GM19238 (cell line): ENCODE measurements around the gene PPIG.
"Not testable (repeated sequence)": the region's sequence is repeated elsewhere in the genome, so short reads cannot be mapped to it uniquely, and the experiment has no call there.

Experiments
- DNase-seq: peaks from one replicate; pipeline ENCODE4 v3.0.0; 2011; ENCODE audit warnings: low spot score; ENCODE audit not compliant: insufficient read length

PPIG gene

DNA sequence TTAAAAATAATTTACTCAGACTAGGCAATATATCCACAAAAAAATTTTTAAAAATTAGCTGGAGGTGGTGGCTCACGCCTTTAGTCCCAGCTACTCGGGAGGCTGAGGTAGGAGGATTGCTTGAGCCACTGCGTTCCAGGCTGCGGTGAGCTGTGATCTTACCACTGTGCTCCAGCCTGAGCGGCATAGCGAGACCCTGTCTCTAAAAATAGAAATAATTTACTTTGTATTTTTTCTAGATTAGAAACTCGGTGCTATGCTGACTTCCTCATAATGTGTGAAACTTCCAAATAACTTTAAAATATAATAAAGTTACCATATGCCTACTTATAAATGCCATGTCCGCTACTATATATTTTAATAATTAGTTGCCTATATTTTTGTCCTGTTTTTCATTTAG is 6.7 kb downstream of the PPIG start:
- no peak for DNase-seq

DNA sequence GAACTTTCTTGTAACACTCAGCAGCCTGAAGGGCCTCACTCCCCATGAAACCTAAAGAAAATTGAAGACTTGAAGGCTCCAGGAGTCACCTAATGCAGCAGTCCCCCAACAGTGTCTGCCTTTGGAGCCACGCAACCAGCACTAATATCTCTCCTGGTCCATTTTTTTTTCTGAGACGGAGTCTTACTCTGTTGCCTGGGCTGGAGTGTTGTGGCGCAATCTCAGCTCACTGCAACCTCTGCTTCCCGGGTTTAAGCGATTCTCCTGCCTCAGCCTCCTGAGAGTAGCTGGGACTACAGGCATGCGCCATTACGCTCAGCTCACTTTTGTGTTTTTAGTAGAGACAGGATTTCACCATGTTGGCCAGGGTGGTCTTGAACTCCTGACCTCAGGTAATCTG is 12.4 kb downstream of the PPIG start:
- DNase-seq, result not testable (repeated sequence)

DNA sequence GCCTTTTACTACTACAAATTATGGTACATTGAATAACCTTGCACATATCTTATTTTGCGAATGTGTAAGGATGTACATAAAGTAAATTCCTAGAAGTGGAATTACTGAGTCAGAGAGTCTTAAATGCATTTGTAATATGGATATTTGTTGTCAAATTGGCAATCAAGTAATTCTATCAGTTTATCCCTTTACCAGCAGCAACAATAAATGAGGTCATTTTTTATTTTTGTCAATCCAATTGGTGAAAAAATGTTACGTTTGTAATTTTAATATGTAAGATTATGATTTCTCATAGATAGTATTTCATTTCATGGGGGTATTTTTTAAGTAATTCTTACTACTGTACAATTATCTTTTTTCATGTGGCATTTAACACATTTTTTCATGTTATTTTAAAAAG is 14.8 kb downstream of the PPIG start:
- no peak for DNase-seq

DNA sequence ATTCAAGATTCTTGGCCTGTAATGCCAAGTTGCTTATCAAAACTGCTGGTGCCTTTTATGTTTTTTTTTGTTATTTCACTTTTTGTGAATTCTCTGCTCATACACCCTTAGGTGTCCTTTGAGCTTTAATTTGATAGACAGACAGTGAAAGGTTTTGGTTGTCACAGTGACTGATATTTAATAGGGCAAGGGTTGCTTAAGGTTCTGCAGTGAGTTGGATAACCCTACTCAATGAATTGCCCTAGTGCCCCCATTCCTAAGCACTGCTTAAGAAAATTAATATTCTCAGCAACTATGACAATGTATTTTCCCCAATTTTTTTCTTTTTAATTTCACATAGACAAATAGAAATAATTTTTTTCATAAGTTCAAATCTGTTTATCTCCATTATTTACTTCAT is 15.4 kb downstream of the PPIG start:
- no peak for DNase-seq

DNA sequence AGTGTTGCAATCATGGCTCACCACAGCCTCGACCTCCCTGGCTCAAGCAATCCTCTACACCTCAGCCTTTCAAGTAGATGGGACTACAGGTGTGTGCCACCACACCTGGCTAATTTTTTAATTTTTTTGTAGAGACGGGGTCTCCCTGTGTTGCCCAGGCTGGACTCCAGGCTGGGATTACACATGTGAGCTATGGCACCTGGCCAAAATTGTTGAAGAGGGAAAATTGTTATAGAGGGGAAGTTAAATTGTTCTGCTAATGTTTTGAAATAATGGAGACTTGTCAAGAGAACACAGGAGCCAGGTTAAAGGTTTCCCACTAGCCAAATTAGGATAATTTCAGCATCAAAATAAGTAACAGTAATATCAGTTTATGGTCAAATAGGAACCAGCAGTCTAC is 25.1 kb downstream of the PPIG start:
- no peak for DNase-seq

DNA sequence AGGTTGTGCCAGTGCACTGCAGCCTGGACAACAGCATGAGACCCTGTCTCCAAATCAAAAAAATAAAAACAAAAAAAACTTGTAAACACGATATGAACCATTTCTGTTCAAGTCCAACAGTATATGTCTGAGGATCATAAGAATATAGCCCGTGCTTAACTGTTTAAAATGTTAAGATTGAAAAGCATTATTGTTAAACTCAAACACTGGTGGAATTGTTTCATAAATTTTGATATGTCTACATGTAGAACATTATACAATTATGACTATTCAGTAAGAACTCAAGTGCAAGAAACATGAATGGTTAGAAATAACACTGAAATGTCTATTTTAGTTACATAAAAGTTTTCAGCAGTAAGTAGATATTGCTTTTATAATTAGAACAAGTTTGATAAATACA is 29.7 kb downstream of the PPIG start:
- DNase-seq, result no peak

DNA sequence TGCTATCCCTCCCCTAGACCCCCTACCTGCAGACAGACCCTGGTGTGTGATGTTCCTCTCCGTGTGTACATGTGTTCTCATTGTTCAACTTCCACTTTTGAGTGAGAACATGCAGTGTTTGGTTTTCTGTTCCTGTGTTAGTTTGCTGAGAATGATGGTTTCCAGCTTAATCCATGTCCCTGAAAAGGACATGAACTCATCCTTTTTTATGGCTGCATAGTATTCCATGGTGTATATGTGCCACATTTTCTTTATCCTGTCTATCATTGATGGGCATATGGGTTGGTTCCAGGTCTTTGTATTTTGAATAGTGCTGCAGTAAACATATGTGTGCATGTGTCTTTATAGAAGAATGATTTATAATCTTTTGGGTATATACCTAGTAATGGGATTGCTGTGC is 31.8 kb downstream of the PPIG start:
- DNase-seq, result not testable (repeated sequence)

DNA sequence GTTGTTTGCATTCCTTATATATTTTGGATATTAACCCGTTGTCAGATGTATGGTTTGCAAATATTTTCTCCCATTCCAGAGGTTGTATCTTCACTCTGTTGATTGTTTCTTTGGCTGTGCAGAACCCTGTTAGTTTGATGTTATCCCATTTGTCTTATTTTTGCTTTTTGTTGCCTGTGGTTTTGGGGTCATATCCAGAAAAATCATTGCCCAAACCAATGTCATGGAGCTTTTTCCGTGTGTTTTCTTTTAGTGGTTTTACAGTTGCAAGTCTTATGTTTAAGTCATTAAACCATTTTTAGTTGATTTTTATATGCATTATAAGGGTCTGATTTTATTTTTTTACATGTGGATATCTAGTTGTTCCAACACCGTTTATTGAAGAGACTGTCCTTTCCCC is 35.8 kb downstream of the PPIG start:
- DNase-seq, result no peak

DNA sequence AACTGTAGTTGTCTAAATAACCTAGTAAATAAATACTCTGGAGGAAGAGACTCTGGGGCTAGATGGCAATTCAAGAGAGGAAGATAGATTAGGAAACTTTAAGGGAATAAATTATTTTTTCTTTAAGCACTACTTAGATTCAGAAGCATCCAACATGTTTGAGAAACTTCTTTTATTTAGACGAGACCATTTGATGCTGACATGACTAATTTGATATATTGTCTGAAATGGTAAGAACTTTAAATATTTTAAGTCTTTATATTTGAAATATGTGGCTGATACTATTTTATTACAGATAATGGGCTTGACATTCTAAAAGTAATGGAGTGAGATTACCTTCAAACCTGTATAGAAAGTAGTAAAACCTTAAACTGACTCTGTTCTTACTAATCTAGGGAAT is 36.4 kb downstream of the PPIG start:
- no peak for DNase-seq

DNA sequence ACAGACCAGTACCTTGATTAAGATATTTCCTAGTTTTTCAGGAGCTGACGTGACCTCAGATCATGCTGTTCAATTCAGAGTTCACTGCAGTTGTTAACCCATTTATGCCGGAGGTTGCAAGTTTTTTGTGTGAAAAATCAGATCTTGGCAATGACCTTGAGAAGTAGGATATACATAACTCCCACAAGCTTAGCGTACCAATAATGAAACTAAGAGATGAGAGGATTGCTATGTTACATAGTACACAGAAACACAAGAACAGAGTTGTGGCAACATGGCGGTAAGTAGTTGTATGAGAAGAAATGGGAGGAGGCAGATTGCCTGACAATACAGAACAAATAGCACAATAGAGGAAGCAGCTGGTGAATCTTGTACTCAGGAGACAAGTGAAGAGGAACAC is 39.1 kb downstream of the PPIG start:
- no peak for DNase-seq

DNA sequence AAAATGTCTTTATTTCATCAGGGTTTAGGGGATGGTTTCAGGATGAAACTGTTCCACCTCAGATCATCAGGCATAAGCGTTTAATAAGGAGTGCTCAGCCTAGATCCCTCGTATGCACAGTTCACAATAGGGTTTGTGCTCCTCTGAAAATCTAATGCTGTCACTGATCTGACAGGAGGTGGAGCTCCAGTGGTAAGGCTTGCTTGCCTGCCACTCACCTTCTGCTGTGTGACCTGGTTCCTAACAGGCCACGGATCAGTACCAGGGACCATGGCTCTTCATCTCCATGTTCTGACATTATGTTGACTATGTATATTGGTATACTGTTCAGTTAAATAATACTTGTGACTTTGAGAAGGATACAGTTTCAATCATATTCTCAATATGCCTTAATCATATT is 41.6 kb downstream of the PPIG start:
- DNase-seq, result no peak

DNA sequence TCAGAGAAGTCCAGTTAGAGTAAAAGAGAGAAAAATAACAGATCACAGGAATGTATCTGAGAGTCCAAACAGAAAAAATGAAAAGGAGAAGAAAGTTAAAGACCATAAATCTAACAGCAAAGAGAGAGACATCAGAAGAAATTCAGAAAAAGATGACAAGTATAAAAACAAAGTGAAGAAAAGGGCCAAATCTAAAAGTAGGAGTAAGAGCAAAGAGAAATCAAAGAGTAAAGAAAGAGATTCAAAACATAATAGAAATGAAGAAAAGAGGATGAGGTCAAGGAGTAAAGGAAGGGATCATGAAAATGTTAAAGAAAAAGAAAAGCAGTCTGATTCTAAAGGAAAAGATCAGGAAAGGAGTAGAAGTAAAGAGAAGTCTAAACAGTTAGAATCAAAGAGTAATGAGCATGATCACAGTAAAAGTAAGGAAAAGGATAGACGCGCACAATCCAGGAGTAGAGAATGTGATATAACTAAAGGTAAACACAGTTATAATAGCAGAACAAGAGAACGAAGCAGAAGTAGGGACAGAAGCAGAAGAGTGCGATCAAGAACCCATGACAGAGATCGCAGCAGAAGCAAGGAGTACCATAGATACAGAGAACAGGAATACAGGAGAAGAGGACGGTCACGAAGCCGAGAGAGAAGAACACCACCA is 52.4 kb downstream of the PPIG start:
- no peak for DNase-seq

DNA sequence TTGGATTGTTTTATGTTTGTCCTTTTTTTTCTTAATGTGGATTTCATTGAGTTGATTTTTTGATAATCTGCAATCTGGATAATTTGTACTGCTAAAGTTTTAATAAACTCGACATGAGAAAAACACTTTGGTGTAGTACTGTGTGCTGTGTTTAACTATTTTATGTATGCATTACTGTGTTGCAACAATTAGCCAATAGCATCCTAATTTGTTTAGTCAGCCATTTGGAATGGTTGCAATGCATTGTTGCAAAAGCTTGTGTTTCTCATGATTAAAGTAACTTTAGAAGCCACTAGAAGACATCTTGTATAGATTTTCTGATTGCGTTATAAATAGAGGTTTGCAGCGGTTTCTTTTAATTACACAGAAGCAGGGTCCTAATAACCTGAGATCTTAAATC is 53.5 kb downstream of the PPIG start:
- no peak for DNase-seq

DNA sequence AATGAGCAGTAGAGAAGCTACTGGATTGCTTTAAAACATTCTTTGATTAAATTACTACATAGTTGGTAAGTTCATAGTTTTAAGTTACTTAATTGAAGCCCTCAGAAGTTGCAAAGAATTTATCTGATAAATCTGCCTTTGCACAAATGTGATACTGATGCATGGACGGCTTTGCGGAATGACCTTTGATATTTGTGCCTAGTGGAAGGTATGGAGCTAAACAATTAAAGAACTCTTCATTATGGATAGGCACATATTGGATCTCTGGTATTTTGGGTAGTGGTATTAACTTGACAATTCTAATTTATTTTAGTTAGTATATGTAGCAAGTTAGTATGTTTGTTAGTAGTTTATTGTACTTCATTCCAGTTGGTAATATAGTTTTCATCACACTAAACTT is 56.0 kb downstream of the PPIG start:
- no peak for DNase-seq

DNA sequence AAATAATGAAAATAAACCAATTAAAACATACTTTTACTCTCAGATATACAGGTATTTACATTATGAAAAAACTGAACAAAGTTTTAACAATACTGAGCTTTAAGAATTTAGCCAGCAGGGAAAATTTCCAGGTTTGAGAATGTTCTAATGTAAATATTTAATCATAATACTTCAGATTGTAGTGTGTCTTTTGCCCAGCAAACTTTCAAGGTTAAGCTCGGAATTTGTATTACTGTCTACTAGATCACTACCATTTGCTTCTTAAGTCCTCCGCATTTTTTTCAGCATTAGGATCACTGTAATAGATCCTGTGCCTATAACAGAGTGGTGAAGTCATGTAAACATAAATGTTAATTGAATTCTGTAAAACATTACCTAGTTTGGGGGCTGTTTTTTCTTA is 57.3 kb downstream of the PPIG start:
- DNase-seq, result no peak

DNA sequence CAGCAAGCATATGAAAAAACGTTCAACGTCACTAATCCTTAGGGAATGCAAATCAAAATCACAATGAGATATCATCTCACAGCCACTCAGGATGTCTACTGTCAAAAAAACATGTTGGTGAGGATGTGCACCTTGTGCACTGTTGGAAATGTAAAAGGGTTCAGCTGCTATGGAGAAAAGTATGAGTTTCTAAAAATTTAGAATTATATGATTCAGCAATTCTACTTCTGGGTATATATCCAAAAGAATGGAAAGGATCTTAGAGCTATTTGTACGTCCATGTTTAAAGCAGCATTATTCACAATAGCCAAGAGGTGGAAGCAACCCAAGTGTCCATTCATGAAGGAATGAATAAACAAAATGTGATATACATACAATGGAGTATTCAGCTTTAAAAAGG is 60.0 kb downstream of the PPIG start:
- DNase-seq, result no peak

DNA sequence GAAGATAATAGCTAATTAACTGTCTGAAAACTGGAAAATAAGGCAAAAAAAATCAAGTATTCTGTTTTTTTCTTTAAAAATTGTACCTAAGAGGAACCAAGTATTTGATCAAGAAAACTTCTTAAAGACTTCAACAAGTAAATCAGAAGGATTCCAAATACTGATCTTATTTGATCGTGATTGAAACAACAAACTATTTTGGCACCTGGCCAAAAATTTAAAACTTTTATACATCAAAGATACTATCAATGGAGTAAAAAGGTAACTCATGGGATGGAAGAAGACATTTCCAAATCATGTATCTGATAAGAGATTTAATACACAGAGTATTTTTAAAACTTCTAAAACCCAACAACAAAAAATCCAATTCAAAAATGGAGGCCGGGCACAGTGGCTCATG is 63.3 kb downstream of the PPIG start:
- DNase-seq, result no peak

DNA sequence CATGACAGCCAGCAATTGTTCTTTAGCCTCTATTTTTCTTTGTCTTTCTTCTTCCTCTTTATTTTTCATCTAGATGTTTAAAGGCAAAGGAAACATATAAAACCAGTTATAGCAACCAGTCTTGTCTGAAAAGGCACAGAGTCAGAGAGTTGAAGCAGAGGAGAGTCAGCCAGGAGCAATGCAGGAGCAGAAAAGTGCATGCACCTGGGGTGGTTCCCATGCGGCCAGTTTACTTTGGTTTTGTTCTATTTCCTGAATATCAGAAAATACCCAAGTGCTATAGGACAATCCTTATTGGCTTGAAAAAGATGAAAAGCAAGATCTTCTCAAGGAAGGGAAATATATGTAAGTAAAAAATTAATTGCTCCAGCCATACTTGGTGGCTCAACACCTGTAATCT is 65.1 kb downstream of the PPIG start:
- DNase-seq, result no peak

DNA sequence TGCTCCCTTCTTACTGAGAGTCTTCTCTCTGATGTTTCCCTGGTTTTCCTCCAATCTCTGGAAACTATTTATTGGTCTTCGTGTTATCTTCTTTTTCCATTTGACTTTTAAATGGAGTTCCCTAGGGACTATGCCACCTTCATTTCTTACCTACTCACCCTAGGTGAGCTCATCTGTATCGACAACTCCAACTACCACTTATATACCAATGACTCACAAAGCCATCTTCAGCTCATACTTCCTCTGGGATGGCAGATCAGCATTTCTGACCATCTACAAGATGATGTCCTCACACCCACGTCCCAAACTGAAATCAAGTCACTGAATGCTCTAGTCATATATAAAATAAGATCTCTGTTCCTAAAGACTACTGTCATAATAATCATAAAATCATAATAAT is 69.5 kb downstream of the PPIG start:
- no peak for DNase-seq

DNA sequence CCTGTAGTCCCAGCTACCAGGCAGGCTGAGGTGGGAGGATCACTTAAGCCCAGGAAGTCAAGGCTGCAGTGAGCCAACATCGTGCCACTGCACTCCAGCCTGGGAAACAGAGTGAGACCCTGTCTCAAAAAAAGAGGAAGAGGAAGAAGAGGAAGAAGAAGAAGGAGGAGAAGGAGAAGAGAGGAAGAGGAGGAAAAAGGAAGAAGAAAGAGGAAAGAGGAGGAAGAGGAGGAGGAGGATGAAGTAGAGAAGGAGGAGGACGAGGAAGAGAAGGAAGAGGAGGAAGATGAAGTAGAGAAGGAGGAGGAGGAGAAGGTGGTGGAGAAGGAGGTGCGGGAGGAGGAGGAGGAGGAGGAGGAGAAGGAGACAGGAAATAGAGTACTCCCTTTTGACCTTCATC is 72.0 kb downstream of the PPIG start:
- no peak for DNase-seq

DNA sequence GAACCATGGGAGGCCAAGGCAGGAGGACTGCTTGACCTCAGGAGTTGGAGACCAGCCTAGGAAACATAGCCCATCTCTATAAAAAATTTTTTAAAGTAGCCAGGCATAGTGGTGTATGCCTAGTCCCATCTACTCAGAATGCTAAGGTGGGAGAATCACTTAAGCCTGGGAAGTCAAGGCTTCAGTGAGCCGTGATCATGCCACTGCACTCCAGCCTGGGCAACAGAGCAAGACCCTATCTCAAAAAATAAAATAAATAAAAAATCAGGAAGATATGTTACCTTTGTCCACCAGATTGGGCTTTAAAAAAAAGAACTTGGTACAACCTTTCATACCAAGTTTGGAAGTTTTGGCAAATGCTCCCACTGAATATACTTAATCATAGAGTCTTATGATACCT is 74.7 kb downstream of the PPIG start:
- DNase-seq, result no peak

DNA sequence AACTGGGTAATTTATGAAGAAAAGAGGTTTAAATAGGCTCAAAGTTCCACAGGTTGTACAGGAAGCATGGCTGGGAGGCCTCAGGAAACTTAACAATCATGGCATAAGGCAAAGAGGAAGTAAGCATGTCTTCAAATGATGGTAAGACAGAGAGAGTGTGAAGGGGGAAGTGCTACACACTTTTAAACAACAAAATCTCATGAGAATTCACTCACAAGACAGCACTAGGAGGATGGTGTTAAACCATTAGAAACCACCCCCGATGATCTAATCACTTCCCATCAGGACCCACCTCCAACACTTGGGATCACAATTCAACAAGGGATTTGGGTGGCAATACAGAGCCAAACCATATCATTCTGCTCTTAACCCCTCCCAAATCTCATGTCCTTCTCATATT is 75.2 kb downstream of the PPIG start:
- no peak for DNase-seq

DNA sequence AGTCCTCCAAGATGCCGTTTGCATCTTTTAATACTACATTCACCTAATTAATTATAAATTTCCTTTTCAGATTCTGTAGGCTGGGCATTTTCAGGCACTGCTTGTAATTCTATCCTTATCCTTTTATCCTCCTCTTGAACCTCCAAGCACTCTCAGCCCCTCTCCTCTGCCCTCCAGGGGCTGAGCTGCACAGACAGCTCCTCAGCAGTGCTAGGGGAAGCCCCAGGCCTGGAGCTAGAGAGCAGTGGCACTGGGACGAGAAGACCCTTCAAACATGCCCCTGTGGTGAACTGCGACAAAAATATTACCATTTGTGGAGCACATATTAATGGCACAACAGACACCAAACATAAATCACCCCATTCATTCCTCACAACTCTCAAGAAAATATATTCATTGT is 77.1 kb downstream of the PPIG start:
- no peak for DNase-seq

DNA sequence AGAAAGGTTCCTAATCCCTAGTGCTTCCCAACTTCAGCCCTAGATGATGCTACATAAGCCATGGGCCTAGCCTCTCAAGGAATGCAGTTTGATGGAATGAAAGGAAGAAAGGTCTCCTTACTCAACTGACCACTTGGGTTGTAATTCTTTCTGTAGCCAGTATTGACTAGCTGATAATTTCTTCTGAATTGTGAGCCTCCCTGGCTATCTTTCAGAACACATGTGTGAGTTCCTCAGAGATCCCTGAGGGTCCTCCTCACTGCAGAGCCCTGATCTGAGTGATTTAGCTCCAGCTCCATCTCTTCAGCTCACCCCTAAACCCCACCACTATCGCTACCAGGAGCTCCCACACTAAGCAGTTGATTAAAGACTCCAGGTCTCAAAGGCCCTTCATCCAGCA is 78.6 kb downstream of the PPIG start:
- DNase-seq, result no peak
